HG03565 (cell line): ENCODE results near the gene CCNYL1.
"Not testable (repeated sequence)": the region's sequence is repeated elsewhere in the genome, so short reads cannot be mapped to it uniquely, and the experiment has no call there.

Experiments used
- ATAC-seq: cut with Tn5 transposase; IDR thresholded peaks from one replicate; pipeline ENCODE4 v1.9.1; 2021; ENCODE audit warnings: mild to moderate bottlenecking, moderate library complexity; ENCODE audit not compliant: unreplicated experiment

The CCNYL1 gene

GRCh38 chr2:207733597-207734240 lies 22.3 kb downstream of the CCNYL1 start:
- no peak for ATAC-seq

- no peak for ATAC-seq
Observed at GRCh38 chr2:207734264-207734635, 22.8 kb downstream of the CCNYL1 start.

GRCh38 chr2:207734636-207735512 lies 23.4 kb downstream of the CCNYL1 start:
- ATAC-seq = no peak

DNA sequence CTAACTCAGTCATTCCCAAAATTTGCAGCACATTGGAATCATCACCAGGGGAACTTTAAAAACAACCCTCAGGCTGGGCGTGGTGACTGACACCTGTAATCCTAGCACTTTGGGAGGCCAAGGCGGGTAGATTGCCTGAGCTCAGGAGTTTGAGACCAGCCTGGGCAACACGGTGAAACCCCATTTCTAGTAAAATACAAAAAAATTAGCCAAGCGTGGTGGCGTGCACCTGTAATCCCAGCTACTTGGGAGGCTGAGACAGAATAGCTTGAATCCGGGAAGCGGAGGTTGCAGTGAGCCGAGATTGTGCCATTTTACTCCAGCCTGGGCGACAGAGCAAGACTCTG lies 24.0 kb downstream of the CCNYL1 start:
- not testable (repeated sequence) for ATAC-seq

DNA sequence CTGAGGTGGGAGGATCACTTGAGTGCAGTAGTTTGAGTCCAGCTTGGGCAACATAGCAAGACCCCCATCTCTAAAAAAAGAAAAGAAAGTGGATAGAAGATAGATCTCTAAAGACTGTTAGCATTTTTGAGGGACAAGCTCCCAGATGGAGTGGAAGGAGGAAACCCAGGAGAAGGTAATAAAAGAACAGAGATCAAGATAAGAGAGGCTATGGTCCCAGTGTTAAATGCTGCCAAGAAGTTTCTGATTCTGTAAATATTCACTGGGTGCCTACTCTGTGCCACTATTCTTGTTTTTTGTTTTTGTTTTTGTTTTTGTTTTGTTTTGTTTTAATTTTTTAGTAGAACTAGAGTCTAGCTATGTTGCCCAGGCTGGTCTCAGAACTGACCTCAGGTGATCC lies 32.1 kb downstream of the CCNYL1 start:
- no peak for ATAC-seq

DNA sequence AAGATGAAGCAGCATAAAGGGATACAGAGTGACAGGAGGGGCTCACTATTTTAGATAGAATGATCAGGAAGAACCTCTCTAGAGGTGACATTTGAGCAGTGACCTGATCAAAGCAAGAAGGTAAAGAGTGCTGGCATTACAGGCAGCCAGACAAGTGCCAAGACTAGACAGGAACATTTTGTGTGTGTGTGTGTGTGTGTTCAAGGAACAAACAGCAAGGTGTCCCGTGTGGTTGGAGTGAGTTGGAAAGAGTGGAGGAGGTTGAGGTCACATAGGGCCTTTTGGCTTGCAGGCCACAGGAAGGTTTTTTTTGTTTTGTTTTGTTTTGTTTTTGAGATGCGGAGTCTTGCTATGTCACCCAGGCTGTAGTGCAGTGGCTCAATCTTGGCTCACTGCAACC lies 32.6 kb downstream of the CCNYL1 start:
- ATAC-seq = no peak

GRCh38 chr2:207744451-207744850 lies 33.0 kb downstream of the CCNYL1 start:
- no peak for ATAC-seq

DNA sequence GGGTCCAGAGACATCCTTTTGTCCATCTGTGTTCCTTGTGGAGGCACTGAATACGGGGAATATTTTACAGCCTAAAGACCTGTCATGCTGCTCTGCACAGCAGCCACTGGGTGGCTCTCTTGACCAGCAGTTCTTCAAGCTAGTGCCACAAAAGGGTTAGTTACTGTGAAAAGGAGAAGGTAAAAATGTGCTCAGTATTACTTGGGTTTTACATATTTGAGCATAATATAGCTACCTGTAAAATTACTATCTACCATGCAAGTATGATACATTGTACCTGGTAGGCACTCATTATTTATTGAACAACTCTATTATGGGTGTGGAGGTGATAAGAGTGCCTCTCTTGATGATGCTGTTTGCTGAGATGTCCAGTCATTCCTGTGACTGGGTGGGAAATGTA lies 34.7 kb downstream of the CCNYL1 start:
- peak; percentile 90 for ATAC-seq

DNA sequence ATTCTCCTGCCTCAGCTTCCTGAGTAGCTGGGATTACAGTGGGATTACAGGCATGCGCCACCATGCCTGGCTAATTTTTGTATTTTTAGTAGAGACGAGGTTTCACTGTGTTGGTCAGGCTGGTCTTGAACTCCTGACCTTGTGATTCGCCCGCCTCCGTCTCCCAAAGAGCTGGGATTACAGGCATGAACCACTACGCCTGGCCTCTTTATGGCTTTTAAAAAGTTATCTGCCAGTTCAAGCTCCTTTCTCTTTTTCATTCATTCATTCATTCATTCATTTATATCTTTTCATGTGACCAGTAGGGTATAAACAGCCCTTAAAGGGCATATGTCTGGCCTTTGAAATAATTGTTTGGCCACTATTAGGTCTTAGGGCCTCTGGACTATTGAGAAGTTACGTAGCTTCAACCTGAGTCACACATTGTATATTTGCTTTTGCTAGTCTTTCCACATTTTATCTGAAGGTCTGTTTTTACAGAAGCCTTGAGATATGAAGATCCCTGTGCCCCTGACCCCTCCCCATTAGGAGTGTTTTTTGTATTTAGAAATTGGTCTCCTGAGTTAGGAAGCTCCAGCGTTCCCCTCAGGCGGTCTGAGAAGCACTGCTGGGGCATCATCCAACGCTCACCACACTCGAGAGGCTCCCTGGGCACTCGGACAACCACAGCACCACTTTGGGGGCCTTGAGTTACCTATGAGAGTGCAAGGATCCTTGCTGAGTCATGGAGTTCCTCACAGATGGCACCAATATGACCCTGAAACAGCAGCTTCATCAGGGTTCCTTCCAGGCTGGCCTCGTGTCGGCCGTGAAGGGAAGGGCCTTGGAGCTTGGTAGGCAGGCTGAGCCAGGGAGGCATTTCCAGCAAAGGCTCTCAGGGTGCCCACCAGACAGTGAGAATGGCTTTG lies 36.5 kb downstream of the CCNYL1 start:
- ATAC-seq = no peak

GRCh38 chr2:207748993-207749392 lies 37.6 kb downstream of the CCNYL1 start:
- ATAC-seq = no peak

GRCh38 chr2:207749873-207750272 lies 38.4 kb downstream of the CCNYL1 start:
- ATAC-seq = no peak

DNA sequence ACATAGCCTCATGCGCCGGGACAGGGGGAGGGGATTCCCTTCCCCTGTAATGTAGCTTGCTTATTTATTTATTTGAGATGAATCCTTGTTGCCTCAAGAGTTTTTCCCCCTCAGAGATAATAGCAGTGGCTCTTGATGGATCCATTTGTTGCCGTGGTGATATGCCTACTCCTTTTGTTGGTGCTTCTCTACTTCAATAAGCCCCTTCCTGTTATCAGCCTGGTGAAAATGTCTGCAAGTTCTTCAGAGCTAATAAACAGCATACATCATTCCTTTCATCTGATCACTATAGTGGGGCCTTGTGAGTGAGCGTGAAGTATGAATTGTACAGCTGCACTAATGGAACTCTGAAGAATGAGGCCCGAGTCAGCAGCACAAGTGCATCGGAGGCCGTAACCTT lies 38.9 kb downstream of the CCNYL1 start:
- no peak for ATAC-seq

DNA sequence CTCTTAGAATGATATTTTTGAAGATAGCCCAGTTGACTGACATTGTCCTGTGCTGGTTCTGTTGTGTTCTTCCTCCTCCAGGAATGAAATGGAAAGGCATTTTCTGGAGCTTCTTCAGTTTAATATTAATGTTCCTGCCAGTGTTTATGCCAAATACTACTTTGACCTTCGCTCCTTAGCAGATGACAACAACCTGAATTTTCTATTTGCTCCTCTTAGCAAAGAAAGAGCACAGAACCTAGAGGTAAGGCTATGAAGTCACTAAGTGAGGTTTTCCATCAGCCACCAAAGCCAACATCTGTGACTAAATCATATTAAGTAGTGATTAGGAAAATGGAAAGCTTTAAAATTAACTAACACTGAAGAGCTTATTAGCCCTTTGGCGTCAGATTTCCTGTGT lies 39.4 kb downstream of the CCNYL1 start:
- no peak for ATAC-seq

- not testable (repeated sequence) for ATAC-seq
Observed at GRCh38 chr2:207753688-207754087, 42.2 kb downstream of the CCNYL1 start.

DNA sequence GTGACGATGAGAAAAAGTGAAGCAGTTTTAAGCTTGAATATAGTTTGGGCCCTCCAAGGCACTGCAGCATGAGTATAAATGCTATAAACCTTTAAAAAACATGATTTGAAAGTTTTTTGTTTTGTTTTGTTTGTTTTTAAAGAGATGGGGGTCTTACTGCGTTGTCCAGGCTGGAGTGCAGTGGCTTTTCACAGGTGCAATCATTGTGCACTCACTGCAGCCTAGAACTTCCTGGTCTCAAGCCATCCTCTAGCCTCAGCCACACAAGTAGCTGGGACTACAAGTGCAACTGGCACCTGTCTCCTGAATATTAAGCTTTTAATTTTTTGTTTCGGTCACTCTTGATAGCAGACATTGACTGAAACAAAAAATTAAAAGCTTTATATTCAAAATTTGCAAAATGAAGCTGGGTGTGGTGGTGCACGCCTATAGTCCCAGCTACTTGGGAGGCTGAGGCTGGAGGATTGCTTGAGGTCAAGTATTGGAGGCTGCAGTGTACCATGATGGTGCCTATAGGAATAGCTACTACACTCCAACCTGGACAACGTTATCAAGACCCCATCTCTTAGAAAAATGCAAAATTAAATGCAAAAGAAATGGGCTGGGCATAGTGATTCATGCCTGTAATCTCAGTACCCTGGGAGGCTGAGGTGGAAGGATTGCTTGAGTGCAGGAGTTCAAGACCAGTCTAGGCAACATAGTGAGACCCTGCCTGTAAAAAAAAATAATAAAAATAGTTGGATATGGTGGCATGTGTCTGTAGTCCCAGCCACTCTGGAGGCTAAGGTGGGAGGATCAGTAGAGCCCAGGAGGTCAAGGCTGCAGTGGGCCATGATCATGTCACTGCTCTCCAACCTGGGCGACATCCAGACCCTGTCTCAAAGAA lies 43.3 kb downstream of the CCNYL1 start:
- no peak for ATAC-seq

DNA sequence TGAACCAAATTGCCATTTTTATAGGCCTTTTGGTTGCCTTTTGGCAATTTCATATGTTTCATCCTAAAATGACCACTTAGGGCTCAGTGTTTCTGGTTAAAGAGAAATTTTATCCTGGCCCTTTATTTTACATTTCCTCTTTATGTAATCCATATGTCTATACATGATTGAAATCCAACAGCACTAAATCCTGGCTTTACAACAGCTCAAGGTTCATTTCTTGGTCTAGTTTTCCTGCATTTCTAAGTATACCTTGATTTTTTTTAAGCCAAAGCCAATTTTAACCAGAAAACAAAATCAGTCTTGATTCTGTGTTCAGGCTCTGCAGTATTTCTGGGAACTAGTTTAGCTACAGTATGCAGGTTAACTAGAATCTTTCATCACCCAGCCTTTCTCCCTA lies 46.6 kb downstream of the CCNYL1 start:
- no peak for ATAC-seq

- ATAC-seq = no peak
Observed at GRCh38 chr2:207759890-207760289, 48.5 kb downstream of the CCNYL1 start.

DNA sequence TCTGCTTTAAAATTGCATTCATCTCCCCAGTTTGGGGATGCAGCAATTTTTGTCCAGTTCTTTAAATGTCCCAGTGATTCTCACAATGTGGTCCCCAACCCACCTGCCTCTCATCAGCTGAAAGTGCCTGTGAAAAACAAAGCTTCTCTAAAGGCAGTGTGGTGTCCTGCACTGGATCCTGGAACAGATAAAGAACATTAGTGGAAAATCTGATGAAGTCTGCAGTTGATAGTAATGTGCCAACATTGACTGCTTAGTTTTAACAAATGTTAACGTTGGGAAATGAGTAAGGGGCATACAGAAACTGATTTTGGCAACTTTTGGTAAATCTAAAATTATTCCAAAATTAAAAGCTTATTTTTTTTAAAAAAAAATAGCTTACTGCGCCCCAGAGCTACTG lies 49.0 kb downstream of the CCNYL1 start:
- no peak for ATAC-seq

DNA sequence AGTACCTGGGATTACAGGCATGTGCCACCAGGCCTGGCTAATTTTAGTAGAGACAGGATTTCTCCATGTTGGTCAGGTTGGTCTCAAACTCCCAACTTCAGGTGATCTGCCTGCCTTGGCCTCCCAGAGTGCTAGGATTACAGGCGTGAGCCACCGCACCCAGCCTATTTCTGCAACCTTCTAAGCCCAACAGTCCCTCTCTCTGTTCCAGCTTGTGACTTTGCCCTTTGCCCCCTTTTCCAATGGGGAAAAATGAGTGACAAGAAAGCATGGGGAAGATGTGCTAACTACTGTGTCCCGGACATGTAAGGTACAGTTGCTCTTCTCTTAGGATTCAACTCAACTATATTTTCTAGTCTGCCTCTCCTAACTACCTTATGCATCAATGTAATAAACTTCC lies 50.0 kb downstream of the CCNYL1 start:
- ATAC-seq = not testable (repeated sequence)

GRCh38 chr2:207762146-207762545 lies 50.7 kb downstream of the CCNYL1 start:
- no peak for ATAC-seq
